GM18502 (cell line): Measurements from ENCODE around the gene SLC28A3.

Experiments used
- ATAC-seq: cut with Tn5 transposase; IDR thresholded peaks from one replicate; pipeline ENCODE4 v1.9.1; 2021; ENCODE audit warnings: mild to moderate bottlenecking; ENCODE audit not compliant: unreplicated experiment, poor library complexity

SLC28A3 gene

DNA sequence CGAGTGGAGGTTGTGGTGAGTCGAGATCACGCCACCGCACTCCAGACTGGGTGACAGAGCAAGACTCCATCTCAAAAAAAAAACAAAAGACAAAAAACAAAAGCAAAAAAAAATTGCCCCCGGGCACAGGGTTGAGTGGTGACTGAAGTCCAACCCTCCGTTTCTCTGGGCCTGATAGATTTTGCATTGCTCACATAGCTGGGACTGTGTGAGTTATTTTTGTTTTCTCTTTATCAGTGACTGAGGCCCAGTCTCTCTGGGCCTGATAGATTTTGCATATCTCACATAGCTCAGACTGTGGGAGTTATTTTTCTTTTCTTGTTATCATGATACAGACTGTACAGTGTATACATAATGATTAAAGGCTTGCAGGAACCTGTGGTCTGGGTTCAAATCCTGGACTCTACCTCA lies 2.6 kb upstream of the SLC28A3 start:
- ATAC-seq: no peak

DNA sequence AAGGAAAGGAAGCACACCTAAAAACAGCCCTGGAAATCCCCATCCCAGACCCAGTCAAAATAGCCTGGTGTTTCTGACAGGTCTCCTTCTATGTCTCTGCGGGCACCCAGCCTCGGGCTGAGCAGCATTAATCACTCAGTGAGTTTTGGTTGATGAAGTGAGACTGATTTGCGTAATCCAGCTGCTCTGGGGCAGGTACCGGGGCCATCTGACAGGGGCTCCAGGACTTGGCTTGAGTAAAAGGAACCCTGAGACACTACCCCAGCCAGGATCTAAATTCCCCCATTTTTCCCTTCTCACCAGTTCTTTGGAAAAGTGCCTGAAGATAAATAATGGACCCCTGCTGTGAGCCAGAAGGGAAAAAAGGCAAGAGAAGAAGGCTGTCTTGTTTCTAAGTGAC lies 596 bp downstream of the SLC28A3 start:
- no peak for ATAC-seq

DNA sequence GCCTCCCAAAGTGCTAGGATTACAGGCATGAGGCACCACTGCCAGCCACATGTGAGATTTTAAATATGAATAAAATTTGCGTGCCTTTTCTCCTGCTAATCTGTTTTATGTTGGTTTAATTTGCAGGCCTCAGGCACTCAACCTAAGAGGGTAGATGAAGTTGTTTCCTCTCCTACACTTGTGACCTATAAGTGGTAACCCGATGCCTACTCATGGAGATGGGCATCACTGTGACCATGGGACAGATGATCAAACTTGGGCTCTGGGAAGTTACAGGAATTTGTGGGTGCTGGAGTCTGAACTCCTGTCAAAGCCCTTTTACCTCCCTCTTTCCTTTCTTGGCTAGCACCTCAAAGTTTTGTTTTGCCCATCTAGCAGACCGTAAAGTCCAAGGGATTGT lies 1.1 kb downstream of the SLC28A3 start:
- no peak for ATAC-seq

DNA sequence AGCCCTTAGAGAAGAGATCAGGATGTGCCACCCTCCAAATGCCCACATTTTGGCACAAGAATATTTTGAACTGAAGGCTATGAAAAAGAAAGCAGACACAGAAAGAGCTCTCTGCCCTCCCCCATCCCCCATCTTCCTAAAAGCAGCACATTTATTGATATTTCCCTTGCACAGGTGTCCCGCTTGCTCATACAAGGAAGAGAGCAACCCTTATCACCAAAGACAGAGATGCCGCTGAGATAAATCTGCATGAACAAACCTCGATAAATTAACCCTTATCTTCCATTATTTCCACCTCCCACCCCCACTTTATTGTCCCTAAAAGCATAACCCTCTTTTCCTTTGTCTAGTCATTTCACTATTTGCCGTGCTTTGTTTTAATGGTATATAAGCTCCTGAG lies 1.8 kb downstream of the SLC28A3 start:
- ATAC-seq: no peak

DNA sequence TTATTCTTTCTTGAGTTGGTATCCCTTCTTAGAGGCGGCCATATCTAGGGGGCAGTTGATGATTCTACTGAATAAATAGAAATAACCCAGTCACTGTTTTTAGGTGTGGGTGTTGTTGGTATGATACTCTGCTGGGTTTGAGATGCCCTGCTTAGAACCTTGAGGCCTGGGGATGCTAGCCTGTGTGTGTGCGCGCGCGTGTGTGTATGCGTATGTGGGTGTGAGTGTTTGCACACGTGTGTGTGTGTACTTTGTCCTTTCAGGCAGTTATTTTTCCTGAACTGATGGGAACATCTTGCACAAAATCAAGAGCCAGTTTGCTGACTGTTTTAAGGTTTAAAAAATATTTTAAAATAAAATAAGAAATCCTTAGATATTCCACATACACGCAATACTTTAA lies 3.3 kb downstream of the SLC28A3 start:
- ATAC-seq: no peak

DNA sequence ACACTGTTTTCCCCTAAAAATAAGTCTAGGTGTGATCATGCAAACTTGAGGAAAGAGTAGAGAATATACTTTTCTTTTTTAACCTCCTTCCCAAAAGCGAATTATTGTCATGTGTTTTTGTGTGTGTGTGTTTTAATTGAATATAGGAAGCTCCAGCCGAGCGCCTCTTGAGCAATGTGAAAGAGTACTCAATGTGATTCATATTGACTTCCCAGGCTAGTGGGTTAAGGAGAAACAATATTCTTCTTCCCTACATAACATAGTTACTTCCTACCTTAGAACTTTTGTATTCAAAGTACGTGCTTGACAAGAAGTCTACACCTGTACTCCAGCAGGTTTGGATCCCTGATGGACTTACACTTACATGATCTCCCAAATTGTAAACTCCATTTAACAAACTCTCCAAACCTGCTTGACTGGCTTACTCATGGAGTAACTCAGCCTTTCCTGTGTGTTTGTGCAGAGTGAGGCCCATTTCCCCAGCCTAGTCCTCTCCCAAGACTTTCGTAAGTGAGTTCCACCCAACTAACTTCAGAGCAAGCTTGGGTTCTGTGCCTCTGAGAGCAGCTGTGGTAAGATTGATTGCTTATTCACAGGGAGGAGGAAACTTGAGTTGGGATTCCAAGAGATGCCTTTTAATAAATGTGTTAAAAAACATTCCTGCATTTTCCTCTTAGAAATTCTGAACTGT lies 9.3 kb downstream of the SLC28A3 start:
- no peak for ATAC-seq

DNA sequence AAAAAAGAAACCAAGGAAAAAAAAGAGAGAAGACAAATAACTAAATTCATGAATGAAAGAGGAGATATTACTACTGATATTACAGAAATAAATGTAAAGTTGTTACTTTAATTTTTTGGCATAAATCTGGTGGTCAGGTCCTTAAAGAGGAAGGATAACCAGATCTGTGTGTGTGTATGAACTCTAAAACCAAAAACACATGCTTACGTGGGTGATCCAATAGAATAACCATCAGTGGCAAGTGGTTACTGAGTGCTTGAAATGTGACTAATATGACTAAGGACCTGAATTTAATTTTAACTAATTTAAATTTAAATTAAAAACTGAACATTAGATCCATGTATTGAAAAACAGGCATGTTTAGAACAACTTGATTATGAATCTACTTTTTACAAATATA lies 10.3 kb downstream of the SLC28A3 start:
- ATAC-seq: no peak

DNA sequence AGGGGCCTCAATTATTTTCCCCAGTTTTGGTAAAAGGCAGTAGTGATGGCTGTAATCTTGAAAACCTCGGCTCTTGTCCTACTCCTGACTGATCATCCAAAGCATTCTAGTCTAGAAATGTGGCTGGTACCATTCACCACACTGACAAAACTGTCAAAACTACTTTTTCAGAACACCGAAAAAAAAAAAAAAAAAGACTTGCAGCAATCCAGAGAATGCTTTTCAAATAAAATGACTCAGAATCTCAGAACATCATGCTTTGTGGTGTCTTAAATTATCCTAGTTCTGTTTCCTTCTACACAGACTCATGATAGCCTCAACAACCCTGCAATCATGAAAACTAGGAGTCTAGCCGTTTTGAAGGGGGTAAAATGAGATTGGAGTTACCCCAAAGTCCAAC lies 13.4 kb downstream of the SLC28A3 start:
- no peak for ATAC-seq

DNA sequence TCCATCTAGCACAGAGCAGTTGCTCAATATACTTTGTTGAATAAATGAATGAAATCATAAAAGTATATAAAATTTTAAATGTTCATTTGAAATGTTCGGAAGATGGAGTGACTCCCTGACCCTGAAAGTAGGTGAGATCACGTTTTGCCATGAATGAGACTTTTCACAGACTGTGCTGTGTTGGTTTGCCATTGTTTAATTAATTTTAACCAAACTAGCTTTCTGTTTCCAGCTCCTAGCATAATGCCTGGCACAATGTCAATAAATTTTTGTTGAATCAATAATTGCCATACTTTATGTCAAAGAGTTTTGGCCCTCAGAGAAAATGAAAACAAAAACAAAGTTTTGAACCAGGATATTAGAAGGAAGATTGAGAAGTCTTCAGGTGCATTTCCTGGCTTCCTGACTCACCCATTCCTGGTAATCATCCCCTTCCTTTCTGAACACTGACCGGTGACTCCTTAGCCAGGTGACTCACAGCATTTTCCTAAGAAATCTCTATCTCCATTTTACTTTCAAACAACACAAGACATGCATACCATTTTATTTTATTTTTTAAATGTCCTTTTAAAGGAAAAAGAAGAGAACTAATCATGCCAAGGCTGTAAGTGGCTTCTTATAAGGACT lies 15.1 kb downstream of the SLC28A3 start:
- ATAC-seq: no peak

DNA sequence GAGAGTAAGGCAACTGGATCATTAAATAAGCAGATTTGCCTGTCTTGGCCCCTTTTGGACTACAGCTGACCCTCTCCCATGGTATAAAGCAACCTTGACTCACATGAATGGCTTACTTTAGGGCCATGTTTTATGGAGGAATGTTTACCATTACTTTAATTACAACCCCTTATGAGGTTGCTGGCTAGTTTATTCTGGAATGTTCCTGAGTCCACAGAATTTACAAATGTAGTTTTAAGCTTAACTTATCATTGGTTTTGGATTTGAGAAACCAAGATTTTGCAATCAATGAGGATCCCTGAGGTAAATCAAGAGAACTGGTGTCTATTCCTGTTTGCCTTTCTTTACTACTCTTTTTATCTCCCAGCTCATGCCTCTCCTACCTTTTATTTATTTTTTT lies 15.7 kb downstream of the SLC28A3 start:
- ATAC-seq: no peak

DNA sequence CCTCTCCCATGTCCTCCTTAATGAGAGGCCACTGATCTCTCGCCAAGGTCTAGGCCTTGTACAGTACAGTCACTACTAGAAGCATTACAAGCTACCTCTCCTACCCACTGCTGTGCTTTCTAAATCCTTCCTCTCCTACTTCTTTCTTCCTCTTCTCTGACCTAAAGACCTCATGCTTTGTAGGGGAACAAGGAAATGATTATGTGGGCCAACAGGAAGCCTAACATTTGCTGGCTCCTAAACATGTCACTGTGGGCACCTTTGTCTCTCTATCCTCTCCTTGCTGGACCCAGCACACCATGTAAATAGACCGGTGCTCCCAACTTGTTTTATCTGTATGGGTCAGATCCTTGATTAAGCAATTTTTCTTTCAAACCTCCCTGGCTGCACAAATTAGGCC lies 16.7 kb downstream of the SLC28A3 start:
- ATAC-seq: no peak

DNA sequence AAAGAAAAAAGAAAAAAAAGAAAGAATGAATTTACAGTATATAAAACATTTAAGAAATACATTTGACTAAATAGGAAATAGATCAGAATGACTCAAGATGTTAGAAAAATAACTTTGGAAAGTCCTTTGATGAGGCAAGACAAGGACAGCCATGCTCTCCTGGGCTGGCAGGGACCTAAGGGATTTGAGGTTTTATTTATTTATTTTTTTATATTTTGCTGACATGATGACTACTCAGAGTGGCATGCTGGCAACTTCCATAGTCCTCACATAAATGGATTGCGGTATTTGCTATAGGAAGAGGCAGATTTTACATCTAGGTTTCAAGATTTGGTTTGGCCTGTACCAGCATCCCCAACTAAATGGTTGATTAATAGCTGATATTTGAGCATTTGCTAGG lies 17.7 kb downstream of the SLC28A3 start:
- no peak for ATAC-seq

DNA sequence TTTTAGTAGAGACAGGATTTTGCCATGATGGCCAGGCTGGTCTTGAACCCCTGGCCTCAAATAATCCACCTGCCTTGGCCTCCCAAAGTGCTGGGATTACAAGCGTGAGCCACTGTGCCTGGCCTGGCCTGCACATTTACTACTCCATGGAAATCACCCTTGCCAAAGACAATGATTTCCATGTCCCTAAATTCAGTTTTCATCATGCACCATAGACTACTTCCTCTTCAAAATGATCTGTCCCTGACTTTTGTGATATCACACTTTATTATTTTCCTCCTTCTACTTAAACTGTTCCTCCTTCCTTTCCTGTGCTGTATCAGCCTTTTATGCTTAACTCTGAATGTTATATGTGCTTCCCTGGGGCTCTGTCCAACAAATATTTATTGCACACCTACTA lies 20.3 kb downstream of the SLC28A3 start:
- ATAC-seq: no peak

DNA sequence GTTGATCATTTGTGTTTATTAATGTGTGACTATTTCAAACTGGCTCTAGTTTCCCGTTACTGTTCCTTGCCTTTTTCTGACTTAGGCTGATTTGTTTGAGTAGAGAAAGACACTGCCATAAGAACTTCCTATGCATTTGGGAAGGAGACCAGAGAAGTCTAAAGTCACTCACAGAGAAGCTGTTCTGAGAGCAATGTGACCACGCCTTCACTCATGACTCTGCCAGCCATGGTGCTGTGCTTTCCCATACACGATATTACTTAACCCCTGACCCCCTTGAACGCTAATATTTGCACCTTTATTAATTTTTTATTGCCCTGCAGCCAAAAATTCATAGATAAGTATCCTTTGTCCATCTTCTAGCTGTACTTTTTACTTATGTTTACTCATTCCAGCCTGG lies 20.9 kb downstream of the SLC28A3 start:
- no peak for ATAC-seq

DNA sequence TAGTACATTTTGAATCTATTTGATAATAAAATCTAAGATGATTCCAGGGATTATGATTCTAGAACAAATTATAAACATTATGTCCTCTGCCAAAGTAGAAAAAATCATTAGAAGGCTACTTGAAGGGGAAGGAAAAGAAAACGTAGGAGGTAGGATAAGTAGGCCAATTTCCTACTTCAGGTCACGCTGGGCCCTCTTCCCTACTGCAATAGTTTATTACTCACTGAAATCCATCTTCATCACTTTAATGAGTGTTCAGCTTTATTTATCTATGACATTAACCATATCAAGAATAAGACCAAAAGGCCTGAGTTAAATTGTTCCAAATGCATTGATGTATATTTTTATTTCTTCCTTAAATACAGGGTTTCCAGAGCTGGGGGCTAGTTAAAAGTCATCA lies 21.6 kb downstream of the SLC28A3 start:
- ATAC-seq: no peak

DNA sequence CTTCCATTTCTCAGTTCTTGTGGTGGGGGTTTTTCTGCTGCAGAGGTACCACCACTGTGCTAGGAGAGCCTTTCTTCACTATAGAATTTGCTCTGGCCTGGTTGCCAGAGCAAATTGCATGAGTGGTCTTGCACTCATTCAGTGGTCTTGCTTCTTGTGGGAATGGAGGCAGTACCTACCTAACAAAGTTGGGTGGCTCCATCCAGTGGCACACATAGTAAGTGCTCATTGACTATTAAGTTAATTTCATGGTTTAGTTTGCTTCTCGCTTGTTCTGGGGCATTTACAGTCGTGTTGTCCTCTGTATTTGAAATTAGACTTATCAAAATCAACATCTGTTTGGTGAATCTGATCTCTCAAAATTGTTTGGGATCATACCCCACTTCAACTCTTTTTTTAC lies 23.0 kb downstream of the SLC28A3 start:
- ATAC-seq: no peak

DNA sequence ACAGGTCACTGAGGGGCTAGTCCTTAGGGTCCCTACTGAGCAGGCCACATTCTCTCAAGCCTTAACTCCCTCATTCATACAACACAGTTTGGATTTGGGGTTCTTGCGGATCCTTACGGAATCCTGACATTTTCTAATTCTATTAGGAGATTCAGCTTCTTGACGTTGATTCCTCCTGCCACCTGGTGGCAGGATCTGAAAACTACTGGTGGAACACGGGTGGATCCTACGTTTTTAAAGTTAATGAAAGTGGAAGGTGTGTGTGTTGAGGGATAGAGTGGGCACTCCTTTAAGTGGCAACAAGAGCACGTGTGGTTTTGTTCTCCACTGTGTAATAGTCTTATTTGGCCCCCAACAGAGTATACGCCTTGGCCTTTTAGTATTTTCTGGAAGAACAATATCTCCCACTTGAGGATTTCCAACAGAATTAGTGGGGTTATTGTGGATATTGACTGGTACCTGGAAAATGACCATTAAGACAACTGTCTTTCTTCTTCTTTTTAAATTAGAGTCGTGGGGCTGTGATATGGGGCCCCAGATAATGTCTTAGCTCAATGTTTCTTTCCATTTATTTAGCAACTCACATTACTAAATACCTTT lies 25.2 kb downstream of the SLC28A3 start:
- peak; percentile 73 for ATAC-seq

DNA sequence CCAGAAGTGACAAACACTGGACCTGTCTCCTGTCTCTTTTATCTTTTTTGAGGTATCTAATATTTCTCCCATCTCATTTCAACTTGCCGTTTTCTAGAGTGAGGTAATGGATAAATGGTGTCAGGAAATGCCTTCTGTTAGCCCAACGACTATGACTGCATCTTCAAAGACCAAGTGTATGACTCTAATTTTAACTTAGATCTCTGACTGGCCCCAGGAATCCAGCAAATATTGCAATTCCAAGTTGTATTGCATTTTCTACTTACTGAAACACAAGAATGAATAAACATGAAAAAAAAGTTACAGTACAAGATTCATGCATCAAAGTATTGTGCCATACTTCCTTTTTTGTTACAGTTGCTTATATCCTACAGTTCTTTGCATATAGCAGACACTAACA lies 26.3 kb downstream of the SLC28A3 start:
- no peak for ATAC-seq

DNA sequence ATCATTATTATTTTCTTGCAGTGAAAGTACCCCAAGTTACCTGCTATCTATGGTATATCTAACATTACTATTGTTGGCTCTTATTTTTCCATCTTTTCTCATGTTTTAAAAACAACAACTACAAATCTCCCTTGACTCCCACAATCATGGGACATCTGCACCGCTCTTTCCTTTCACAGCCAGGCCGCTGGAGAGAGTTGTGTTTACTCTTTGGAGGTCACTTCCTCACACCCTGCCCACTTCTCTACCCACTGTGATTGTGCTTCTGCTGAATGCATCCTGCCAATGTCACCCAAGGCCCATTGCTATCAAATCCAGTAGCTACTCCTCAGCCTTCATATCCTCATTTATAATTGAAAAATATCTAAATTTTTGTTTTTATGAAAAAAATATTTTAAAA lies 29.7 kb downstream of the SLC28A3 start:
- ATAC-seq: no peak

DNA sequence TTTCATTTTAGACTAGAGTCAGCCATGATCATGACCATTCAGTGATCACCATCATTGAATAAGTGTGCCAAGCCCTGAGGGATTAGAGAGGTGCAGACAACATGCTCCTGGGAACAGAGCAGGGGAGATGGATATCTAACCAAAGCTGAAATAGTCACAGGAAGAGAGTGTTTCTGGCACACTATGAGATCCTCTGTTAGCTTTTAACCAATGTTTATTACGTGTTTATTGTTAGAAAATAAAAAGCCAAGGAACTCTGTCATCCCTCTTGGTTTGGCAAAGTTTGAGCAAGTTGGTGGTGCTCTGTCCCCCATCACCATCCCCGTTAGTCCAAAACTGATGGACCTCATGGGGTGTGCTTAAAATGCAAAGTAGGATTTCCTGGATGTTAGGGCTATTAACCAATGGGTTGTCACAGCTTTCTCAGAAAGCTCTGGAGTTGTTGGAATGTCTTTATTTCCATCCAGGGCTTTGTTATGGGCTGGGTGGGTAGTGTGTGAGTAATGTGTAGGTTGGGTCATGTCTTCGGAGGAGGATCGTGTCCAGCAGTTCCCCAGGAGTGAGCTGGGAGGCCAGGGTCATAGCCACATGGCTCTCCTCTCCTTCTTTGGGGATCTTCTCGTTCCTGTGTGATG lies 34.9 kb downstream of the SLC28A3 start:
- no peak for ATAC-seq

DNA sequence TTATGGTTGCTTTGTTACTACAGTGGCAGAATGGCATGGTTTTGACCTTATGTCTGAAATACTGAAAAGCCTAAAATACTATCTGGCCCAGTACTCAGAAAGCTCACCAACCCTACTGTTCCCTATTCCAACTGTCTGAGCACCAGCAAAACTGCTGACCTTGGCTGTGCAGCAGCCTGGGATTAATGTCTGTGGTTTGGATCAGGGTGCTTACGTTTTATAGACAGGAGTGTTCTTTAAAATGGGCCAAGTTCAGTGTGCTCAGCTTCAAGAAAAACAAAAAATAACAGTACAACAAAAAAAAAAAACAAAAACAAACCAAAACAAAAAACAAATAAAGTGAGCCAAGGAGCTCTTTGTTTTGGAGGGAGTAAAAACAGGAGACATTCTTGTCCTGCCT lies 36.4 kb downstream of the SLC28A3 start:
- ATAC-seq: no peak

DNA sequence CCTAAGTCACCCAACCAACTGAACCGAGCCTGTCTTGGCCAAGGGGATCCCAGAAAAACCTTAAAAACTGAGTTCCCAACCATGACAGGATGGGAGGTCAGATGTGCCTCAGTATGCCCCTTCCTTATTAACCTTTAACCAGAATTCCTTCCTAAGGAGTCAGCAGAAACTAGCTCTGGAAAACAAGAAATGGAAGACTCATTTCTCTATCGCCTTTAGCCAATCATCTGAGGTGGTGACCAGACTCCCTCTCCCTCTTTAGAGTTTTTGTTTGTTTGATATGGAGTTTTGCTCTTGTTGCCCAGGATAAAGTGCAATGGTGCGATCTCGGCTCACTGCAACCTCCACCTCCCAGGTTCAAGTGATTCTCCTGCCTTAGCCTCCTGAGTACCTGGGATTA lies 37.5 kb downstream of the SLC28A3 start:
- ATAC-seq: no peak
